Mammary epithelial cell (primary cell): ENCODE data around the gene STEAP2.

ENCODE experiments used
- CTCF ChIP-seq, 2 donors: IDR thresholded peaks in 1 of 2; conservative IDR thresholded peaks in 1 of 2; 2 replicates each; pipeline ENCODE4 v1.5.1; 2011 to 2012; ENCODE audit warnings: inconsistent platforms in 2 of 2, low read length in 2 of 2, mild to moderate bottlenecking in 2 of 2, control low read depth in 1 of 2, low read depth in 1 of 2; ENCODE audit not compliant: insufficient read depth in 1 of 2; ENCODE audit errors: extremely low read depth in 1 of 2
- EZH2 ChIP-seq: IDR thresholded peaks from 2 replicates; pipeline ENCODE4 v1.6.1; 2012; ENCODE audit warnings: low read length, inconsistent platforms, borderline replicate concordance

GRCh38 chr7:90191648-90192047 is 19.9 kb upstream of the STEAP2 start:
- TF ChIP-seq CTCF (conservative IDR thresholded peaks at IDR 0.05 in 1 of 2, IDR thresholded peaks at IDR 0.05 in 1 of 2; ENCODE audit: extremely low read depth in 1 of 2, insufficient read depth in 1 of 2, low read depth in 1 of 2, low read length in 2 of 2) = no peak
- no peak for TF ChIP-seq EZH2
